HCT116 (cell line): ENCODE data around the gene MRPL24. TPM values are rescaled to one million over a fixed set of nuclear protein-coding genes. Genes with fewer than 3 reads are reported as not detected.

Experiments
- ATAC-seq: fragments of 200-7000 bp; cut with Tn5 transposase; 2 replicates; pipeline ENCODE4 v1.9.1; 2020; ENCODE audit warnings: mild to moderate bottlenecking, moderate library complexity
- Bru-seq: library from RNA; stranded (reverse); fragments of 400-500 nt; gene quantifications from one replicate; lab custom pipeline; 2021; lab: Mats Ljungman, UMichigan
- BruChase-seq, 2 experiments: library from RNA; stranded (reverse); fragments of 400-500 nt; gene quantifications; one replicate each; lab custom pipeline; 2021; lab: Mats Ljungman, UMichigan
- BruUV-seq: library from RNA; stranded (reverse); fragments of 400-500 nt; replicated peaks from 2 replicates; lab custom pipeline; 2021; lab: Mats Ljungman, UMichigan
- CTCF ChIA-PET: fragments of 300-600 bp; sonication (Branson Sonifier 250); formaldehyde crosslinking; loops from one replicate; lab custom pipeline; 2021; ENCODE audit warnings: antibody characterized with exemption; lab: Charles Lee
- POLR2A ChIA-PET: fragments of 300-600, 350-600 bp; sonication (Branson Sonifier 250); formaldehyde crosslinking; loops from one replicate; lab custom pipeline; 2021; ENCODE audit warnings: antibody characterized with exemption; lab: Charles Lee
- RAD21 ChIA-PET, 2 experiments: fragments of 300-600 bp; sonication (Branson Sonifier 250); formaldehyde crosslinking; loops; one replicate each; lab custom pipeline; 2023; ENCODE audit warnings: low total read pairs in 2 of 2; ENCODE audit not compliant: uncharacterized antibody in 2 of 2, unreplicated experiment in 2 of 2, low non-redundant PET in 1 of 2; lab: Charles Lee
- DNase-seq: peaks from one replicate; pipeline ENCODE4 v3.0.0-alpha.2; 2010; ENCODE audit warnings: low read depth, low spot score
- H2AFZ ChIP-seq: fragments of 200-600 bp; shearing (Covaris generic), sonication (generic); 2 replicates; pipeline ENCODE4 v1.6.1; 2017; ENCODE audit warnings: low read depth, mixed run types, mixed read lengths, antibody characterized with exemption, low read length; ENCODE audit not compliant: poor library complexity, severe bottlenecking
- H3K27ac ChIP-seq: 2 replicates; pipeline ENCODE4 v1.5.1; 2012; ENCODE audit warnings: low read depth, low read length
- H3K27me3 ChIP-seq: fragments of 200-600 bp; sonication (generic); 2 replicates; pipeline ENCODE4 v1.6.1; 2016; ENCODE audit warnings: mixed run types, low read length, mixed read lengths; ENCODE audit not compliant: insufficient read depth
- H3K36me3 ChIP-seq, 2 experiments: fragments of 200-500 bp in 1 of 2; fragments of 200-600 bp in 1 of 2; sonication (Bioruptor generic) in 1 of 2; sonication (generic) in 1 of 2; 2 replicates each; pipeline versions ENCODE4 v1.5.1 to v1.6.1; 2014 to 2016; ENCODE audit warnings: low read length in 2 of 2, inconsistent platforms in 1 of 2, mixed read lengths in 1 of 2, mixed run types in 1 of 2; ENCODE audit not compliant: insufficient read depth in 2 of 2, control insufficient read depth in 1 of 2
- H3K4me1 ChIP-seq, 2 experiments: fragments of 200-600 bp in 1 of 2; sonication (generic) in 1 of 2; 2 replicates each; pipeline versions ENCODE4 v1.5.1 to v1.6.1; 2012 to 2017; ENCODE audit warnings: low read length in 2 of 2, inconsistent platforms in 1 of 2, mild to moderate bottlenecking in 1 of 2, mixed read lengths in 1 of 2, mixed run types in 1 of 2, moderate library complexity in 1 of 2; ENCODE audit not compliant: insufficient read depth in 2 of 2, control insufficient read depth in 1 of 2
- H3K4me2 ChIP-seq: fragments of 200-600 bp; sonication (generic); 2 replicates; pipeline ENCODE4 v1.6.1; 2017; ENCODE audit warnings: mixed run types, low read length, mixed read lengths
- H3K4me3 ChIP-seq, 2 experiments: fragments of 200-600 bp in 1 of 2; sonication (generic) in 1 of 2; replicated peaks in 1 of 2; 2 replicates each; pipeline ENCODE4 v1.5.1; 2011 to 2016; ENCODE audit warnings: low read length in 2 of 2, control low read depth in 1 of 2, low read depth in 1 of 2, mild to moderate bottlenecking in 1 of 2, mixed read lengths in 1 of 2, mixed run types in 1 of 2
- H3K79me2 ChIP-seq: fragments of 200-600 bp; sonication (generic); 2 replicates; pipeline ENCODE4 v1.6.1; 2017; ENCODE audit warnings: mild to moderate bottlenecking, mixed run types, low read length, moderate library complexity, mixed read lengths; ENCODE audit not compliant: insufficient read depth
- H3K9ac ChIP-seq: fragments of 200-600 bp; sonication (generic); 2 replicates; pipeline ENCODE4 v1.6.1; 2016; ENCODE audit warnings: low read length, mixed read lengths
- H3K9me2 ChIP-seq: fragments of 200-600 bp; sonication (generic), shearing (Covaris generic); 2 replicates; pipeline ENCODE4 v1.6.1; 2017; ENCODE audit warnings: mixed run types, mild to moderate bottlenecking, moderate library complexity; ENCODE audit not compliant: insufficient read depth
- H3K9me3 ChIP-seq, 2 experiments: fragments of 200-500 bp in 1 of 2; fragments of 200-600 bp in 1 of 2; sonication (Bioruptor generic) in 1 of 2; sonication (generic) in 1 of 2; 2 replicates each; pipeline ENCODE4 v1.6.1; 2014 to 2017; ENCODE audit warnings: low read length in 2 of 2, mixed read lengths in 2 of 2, inconsistent platforms in 1 of 2, low read depth in 1 of 2, mild to moderate bottlenecking in 1 of 2, mixed run types in 1 of 2, moderate library complexity in 1 of 2; ENCODE audit not compliant: control insufficient read depth in 1 of 2, insufficient read depth in 1 of 2
- H4K20me1 ChIP-seq: fragments of 200-600 bp; sonication (generic), shearing (Covaris generic); 2 replicates; pipeline ENCODE4 v1.6.1; 2017; ENCODE audit warnings: mixed run types, mild to moderate bottlenecking, moderate library complexity; ENCODE audit not compliant: insufficient read depth
- CBX3 ChIP-seq: IDR thresholded peaks from 2 replicates; pipeline ENCODE4 v1.6.1; 2012; ENCODE audit warnings: low read depth
- CEBPB ChIP-seq: IDR thresholded peaks from 2 replicates; pipeline ENCODE4 v1.6.1; 2012; ENCODE audit warnings: low read depth
- EGR1 ChIP-seq: IDR thresholded peaks from 2 replicates; pipeline ENCODE4 v1.6.1; 2012; ENCODE audit warnings: low read depth
- JUND ChIP-seq: IDR thresholded peaks from 2 replicates; pipeline ENCODE4 v1.6.1; 2012
- POLR2A ChIP-seq: IDR thresholded peaks from 2 replicates; pipeline ENCODE4 v1.7.0; 2011; ENCODE audit warnings: borderline replicate concordance; ENCODE audit not compliant: insufficient read depth, insufficient read length; ENCODE audit errors: extremely low read depth
- POLR2AphosphoS5 ChIP-seq: IDR thresholded peaks from 2 replicates; pipeline ENCODE4 v1.6.1; 2011; ENCODE audit warnings: mild to moderate bottlenecking, low read depth, low read length, moderate library complexity
- SRF ChIP-seq: IDR thresholded peaks from 2 replicates; pipeline ENCODE4 v1.6.1; 2012; ENCODE audit warnings: low read depth
- YY1 ChIP-seq: IDR thresholded peaks from 2 replicates; pipeline ENCODE4 v1.6.1; 2011; ENCODE audit warnings: low read length, low read depth, moderate library complexity, mild to moderate bottlenecking; ENCODE audit not compliant: insufficient replicate concordance; ENCODE audit errors: extremely low read depth
- ZFX ChIP-seq: fragments of 450-650 bp; IDR thresholded peaks from 2 replicates; pipeline ENCODE4 v1.6.1; 2017
- ZNF274 ChIP-seq: fragments of 200-500 bp; sonication (Bioruptor generic); IDR thresholded peaks from 2 replicates; pipeline ENCODE4 v1.6.1; 2014; ENCODE audit warnings: mild to moderate bottlenecking, low read depth, low read length, inconsistent platforms
- intact Hi-C: fragments of 100-400 bp; cut with micrococcal nuclease; formaldehyde crosslinking; loops from 2 replicates; pipeline ENCODE4 v1.10.0; 2022
- long read RNA-seq: library from polyadenylated mRNA; unstranded; transcript quantifications from one replicate; pipeline ENCODE4 v2.0.0, GENCODE V29; 2021; ENCODE audit not compliant: unreplicated experiment
- polyA plus RNA-seq: library from polyadenylated mRNA; unstranded; fragments of >200 nt; gene quantifications from 2 replicates; pipeline ENCODE4 v1.2.1, GENCODE V29; 2012; ENCODE audit warnings: missing spikeins
- total RNA-seq: library from RNA; stranded (reverse); gene quantifications from one replicate; pipeline ENCODE4 v1.2.1, GENCODE V29; 2021; ENCODE audit not compliant: unreplicated experiment
- TF ChIP-seq, protein P1 (sequence below): IDR thresholded peaks from 2 replicates; pipeline ENCODE4 v1.6.1; 2012; ENCODE audit warnings: low read depth
- TF ChIP-seq, protein P2 (sequence below): IDR thresholded peaks from 2 replicates; pipeline ENCODE4 v1.6.1; 2012

MRPL24 gene
- total RNA-seq: 111 TPM
- polyA plus RNA-seq: 106 and 142 TPM in 2 replicates
- Bru-seq, nascent RNA: percentile 91 among the genes with signal in this experiment
- percentile 90 among the genes with signal in this experiment for BruChase-seq, experiment 1, labeled RNA remaining after a 6-hour chase
- percentile 84 among the genes with signal in this experiment for BruChase-seq, experiment 2, labeled RNA remaining after a 2-hour chase
- long read RNA-seq, transcript MRPL24-202 (6 exons, 883 nt): major isoform, 12 of 42 reads
- long read RNA-seq, transcript MRPL24-201 (6 exons, 883 nt): minor isoform, 10 of 42 reads
- long read RNA-seq, partial matches to known transcripts: 4 of 42 reads
- long read RNA-seq, other reads (novel, unspliced or antisense): 15 of 42 reads

DNA sequence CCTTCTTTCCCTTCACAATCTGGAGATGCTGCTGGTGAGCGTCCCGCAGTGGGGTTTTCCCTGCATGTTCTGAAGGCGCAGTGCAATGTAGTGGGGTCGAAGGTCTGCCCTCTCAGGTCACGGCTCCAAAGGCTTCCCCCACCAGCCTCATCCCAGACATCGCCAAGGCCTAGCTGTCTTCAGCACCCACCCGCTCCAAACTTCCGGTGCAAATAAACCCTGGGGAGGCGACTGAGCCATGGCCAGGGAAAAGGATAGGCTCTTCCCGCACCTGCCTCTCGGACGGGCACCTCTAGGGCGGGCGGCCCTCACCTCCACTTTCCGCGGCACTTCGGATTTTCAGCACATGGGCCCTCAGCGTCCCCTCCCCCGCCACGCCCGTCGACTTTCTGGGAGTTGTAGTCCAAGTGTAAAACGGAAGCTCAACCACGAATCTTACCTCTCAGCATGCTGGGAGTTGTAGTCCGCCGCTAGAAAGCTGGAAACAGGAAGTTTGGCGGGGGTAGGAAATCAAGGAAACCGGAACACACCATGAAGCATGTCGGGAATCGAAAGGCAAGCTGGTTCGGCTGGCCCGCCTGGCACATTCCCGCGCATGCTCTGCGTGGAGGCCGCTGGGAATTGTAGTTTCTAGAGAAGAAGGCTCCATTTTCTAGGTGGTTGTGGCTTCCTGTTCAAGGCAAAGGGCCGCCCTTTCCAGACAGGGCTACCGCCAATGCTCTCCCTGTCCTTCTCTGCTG, at the start of gene MRPL24:
TSS of gene MRPL24 (minus strand) at position 348 of the 740 bp plus-strand sequence. CDS start 2,384 bp downstream, outside the sequence.
- Histone ChIP-seq H3K79me2 (peaks cover 53% of the 10 kb centered on the region), H3K27ac (peak within 1 kb of the TSS; percentile 84), H3K9me3 (no peaks in the 10 kb centered on the region), H3K4me3 (peak within 1 kb of the TSS; percentile 67 to 80), H3K27me3 (no peaks in the 10 kb centered on the region), H4K20me1 (no peaks in the 10 kb centered on the region), H3K36me3 (peaks cover 25 to 43% of the 10 kb centered on the region in 2 experiments; a peak in 3 of 4 replicates), H3K4me2 (peak within 1 kb of the TSS; percentile 79), H2AFZ (no peak within 1 kb of the TSS), H3K9me2 (no peaks in the 10 kb centered on the region), H3K9ac (peak within 1 kb of the TSS; percentile 89), H3K4me1 (peaks cover 13 to 29% of the 10 kb centered on the region in 2 experiments)
- RAD21 ChIA-PET: interaction anchor here (0.8 to 1.6 kb wide), 6 partner anchors 12 to 52 kb away, joined by 3 to 5 read pairs (median 4); partner anchors contain the start of genes PRCC (in 2 of the 2), ISG20L2 (in 1 of the 2) and METTL25B (in 1 of the 2)
- POLR2A ChIA-PET: interaction anchor here (0.6 to 1.6 kb wide), 14 partner anchors 9 to 141 kb away, joined by 3 to 28 read pairs (median 4); partner anchors contain the start of genes CRABP2, HDGF, ISG20L2 and METTL25B
- DNase-seq (peak; percentile 100), ATAC-seq (peak; percentile 88)
- CTCF ChIA-PET: interaction anchor here (0.9 to 1.6 kb wide), 7 partner anchors 11 to 187 kb away, joined by 3 to 21 read pairs (median 7); partner anchors contain the start of genes HDGF, METTL25B and PRCC
- TF ChIP-seq ZNF274 (no peak), CBX3 (no peak), YY1 (peak; percentile 91), SRF (no peak), POLR2AphosphoS5 (peak; percentile 81), CEBPB (no peak), JUND (no peak), EGR1 (no peak), POLR2A (peak; percentile 64), ZFX (peak; percentile 94)
- TF ChIP-seq, protein P1, sequence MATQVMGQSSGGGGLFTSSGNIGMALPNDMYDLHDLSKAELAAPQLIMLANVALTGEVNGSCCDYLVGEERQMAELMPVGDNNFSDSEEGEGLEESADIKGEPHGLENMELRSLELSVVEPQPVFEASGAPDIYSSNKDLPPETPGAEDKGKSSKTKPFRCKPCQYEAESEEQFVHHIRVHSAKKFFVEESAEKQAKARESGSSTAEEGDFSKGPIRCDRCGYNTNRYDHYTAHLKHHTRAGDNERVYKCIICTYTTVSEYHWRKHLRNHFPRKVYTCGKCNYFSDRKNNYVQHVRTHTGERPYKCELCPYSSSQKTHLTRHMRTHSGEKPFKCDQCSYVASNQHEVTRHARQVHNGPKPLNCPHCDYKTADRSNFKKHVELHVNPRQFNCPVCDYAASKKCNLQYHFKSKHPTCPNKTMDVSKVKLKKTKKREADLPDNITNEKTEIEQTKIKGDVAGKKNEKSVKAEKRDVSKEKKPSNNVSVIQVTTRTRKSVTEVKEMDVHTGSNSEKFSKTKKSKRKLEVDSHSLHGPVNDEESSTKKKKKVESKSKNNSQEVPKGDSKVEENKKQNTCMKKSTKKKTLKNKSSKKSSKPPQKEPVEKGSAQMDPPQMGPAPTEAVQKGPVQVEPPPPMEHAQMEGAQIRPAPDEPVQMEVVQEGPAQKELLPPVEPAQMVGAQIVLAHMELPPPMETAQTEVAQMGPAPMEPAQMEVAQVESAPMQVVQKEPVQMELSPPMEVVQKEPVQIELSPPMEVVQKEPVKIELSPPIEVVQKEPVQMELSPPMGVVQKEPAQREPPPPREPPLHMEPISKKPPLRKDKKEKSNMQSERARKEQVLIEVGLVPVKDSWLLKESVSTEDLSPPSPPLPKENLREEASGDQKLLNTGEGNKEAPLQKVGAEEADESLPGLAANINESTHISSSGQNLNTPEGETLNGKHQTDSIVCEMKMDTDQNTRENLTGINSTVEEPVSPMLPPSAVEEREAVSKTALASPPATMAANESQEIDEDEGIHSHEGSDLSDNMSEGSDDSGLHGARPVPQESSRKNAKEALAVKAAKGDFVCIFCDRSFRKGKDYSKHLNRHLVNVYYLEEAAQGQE: no peak
- TF ChIP-seq, protein P2, sequence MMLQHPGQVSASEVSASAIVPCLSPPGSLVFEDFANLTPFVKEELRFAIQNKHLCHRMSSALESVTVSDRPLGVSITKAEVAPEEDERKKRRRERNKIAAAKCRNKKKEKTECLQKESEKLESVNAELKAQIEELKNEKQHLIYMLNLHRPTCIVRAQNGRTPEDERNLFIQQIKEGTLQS: no peak
- intact Hi-C loops: loop anchor here (1.0 to 10.0 kb wide), 3 partner anchors 13 to 236 kb away; partner anchors contain the start of genes ISG20L2, MEF2D, METTL25B and PRCC
- BruUV-seq: no TSS peak
